ENCODE data around the gene APBB1IP. TPM values are rescaled to one million over a fixed set of nuclear protein-coding genes. Genes with fewer than 3 reads are reported as not detected.

Gene APBB1IP
- total and polyA plus RNA-seq, 2 donors from 2014 or later: 4.1 to 20.5 TPM

GRCh38 chr10:26509307-26509706, 71.2 kb downstream of the APBB1IP start:
- Histone ChIP-seq H3K4me3 (ENCODE audit: low read length in 3 of 3) (no peak overlapping the region), H3K9me3 (ENCODE audit: control insufficient read depth in 2 of 3, insufficient read depth in 1 of 3, low read length in 3 of 3) (peaks cover 0 to 20% (median 4%) of the 10 kb centered on the region in 3 donors), H3K36me3 (ENCODE audit: control insufficient read depth in 2 of 3, insufficient read depth in 3 of 3, low read length in 3 of 3) (no peaks in the 10 kb centered on the region), H3K4me1 (ENCODE audit: control insufficient read depth in 2 of 3, insufficient read depth in 2 of 3, low read depth in 1 of 3, low read length in 3 of 3) (no peaks in the 10 kb centered on the region), H3K9ac (ENCODE audit: low read length in 3 of 3) (no peak overlapping the region), H3K27me3 (ENCODE audit: control insufficient read depth, insufficient read depth, low read length) (no peaks in the 10 kb centered on the region), H3K27ac (ENCODE audit: low read depth in 2 of 2, low read length in 2 of 2) (no peak overlapping the region)
- DNase-seq (no peak), FAIRE-seq (no peak)
- intact Hi-C loops (cut with DNase I): no loop called here
- no peak for TF ChIP-seq CTCF (IDR thresholded peaks at IDR 0.05; ENCODE audit: borderline replicate concordance, extremely low read depth, insufficient read depth)

GRCh38 chr10:26513101-26513500, 75.0 kb downstream of the APBB1IP start:
- no peak overlapping the region for H3K9ac ChIP-seq (ENCODE audit: low read length in 3 of 3)
- H3K9me3 ChIP-seq (ENCODE audit: control insufficient read depth in 2 of 3, insufficient read depth in 1 of 3, low read length in 3 of 3): peaks cover 0 to 20% (median 4%) of the 10 kb centered on the region in 3 donors
- H3K4me3 ChIP-seq (ENCODE audit: low read length in 3 of 3): no peak overlapping the region
- DNase-seq (no peak), FAIRE-seq (no peak)
- no peaks in the 10 kb centered on the region for H3K27me3 ChIP-seq (ENCODE audit: control insufficient read depth, insufficient read depth, low read length)
- no peaks in the 10 kb centered on the region for H3K36me3 ChIP-seq (ENCODE audit: control insufficient read depth in 2 of 3, insufficient read depth in 3 of 3, low read length in 3 of 3)
- intact Hi-C loops (cut with DNase I): no loop called here
- no peak overlapping the region for H3K27ac ChIP-seq (ENCODE audit: low read depth in 2 of 2, low read length in 2 of 2)
- H3K4me1 ChIP-seq (ENCODE audit: control insufficient read depth in 2 of 3, insufficient read depth in 2 of 3, low read depth in 1 of 3, low read length in 3 of 3): no peaks in the 10 kb centered on the region
- no peak for TF ChIP-seq CTCF (IDR thresholded peaks at IDR 0.05; ENCODE audit: borderline replicate concordance, extremely low read depth, insufficient read depth)

- no peak for TF ChIP-seq CTCF (IDR thresholded peaks at IDR 0.05; ENCODE audit: borderline replicate concordance, extremely low read depth, insufficient read depth)
- intact Hi-C loops (cut with DNase I): no loop called here
- no peaks in the 10 kb centered on the region for H3K36me3 ChIP-seq (ENCODE audit: control insufficient read depth in 2 of 3, insufficient read depth in 3 of 3, low read length in 3 of 3)
These were observed 78.5 kb downstream of the APBB1IP start for GRCh38 chr10:26516540-26517101.

More at GRCh38 chr10:26516540-26517101, 78.5 kb downstream of the APBB1IP start:
- Histone ChIP-seq H3K9me3 (ENCODE audit: control insufficient read depth in 2 of 3, insufficient read depth in 1 of 3, low read length in 3 of 3) (peaks cover 0 to 17% (median 4%) of the 10 kb centered on the region in 3 donors), H3K27ac (ENCODE audit: low read depth in 2 of 2, low read length in 2 of 2) (no peak overlapping the region), H3K4me3 (ENCODE audit: low read length in 3 of 3) (no peak overlapping the region), H3K9ac (ENCODE audit: low read length in 3 of 3) (no peak overlapping the region), H3K4me1 (ENCODE audit: control insufficient read depth in 2 of 3, insufficient read depth in 2 of 3, low read depth in 1 of 3, low read length in 3 of 3) (no peaks in the 10 kb centered on the region), H3K27me3 (ENCODE audit: control insufficient read depth, insufficient read depth, low read length) (no peaks in the 10 kb centered on the region)
- no peak for DNase-seq
- no peak for FAIRE-seq
